ENCODE data around the gene UNC13C.

- TF ChIP-seq CTCF (IDR thresholded peaks at IDR 0.05; ENCODE audit: insufficient read depth, low read length) (no peak), POLR2AphosphoS5 (IDR thresholded peaks at IDR 0.05; ENCODE audit: low read depth) (no peak), REST (IDR thresholded peaks at IDR 0.05; ENCODE audit: insufficient replicate concordance, low read depth) (no peak), GABPA (IDR thresholded peaks at IDR 0.05; ENCODE audit: low read depth) (no peak)
Measured at GRCh38 chr15:54321426-54321825, 343.2 kb downstream of the UNC13C start.
